Measurements from ENCODE around the gene TMEM221. TPM values are rescaled to one million over a fixed set of nuclear protein-coding genes. Genes with fewer than 3 reads are reported as not detected.
A peak's percentile ranks its signal among the peaks of the same experiment; 100 is the strongest.

The TMEM221 gene
- total RNA-seq, 1 donor from 2014 or later = 3.3 TPM

DNA sequence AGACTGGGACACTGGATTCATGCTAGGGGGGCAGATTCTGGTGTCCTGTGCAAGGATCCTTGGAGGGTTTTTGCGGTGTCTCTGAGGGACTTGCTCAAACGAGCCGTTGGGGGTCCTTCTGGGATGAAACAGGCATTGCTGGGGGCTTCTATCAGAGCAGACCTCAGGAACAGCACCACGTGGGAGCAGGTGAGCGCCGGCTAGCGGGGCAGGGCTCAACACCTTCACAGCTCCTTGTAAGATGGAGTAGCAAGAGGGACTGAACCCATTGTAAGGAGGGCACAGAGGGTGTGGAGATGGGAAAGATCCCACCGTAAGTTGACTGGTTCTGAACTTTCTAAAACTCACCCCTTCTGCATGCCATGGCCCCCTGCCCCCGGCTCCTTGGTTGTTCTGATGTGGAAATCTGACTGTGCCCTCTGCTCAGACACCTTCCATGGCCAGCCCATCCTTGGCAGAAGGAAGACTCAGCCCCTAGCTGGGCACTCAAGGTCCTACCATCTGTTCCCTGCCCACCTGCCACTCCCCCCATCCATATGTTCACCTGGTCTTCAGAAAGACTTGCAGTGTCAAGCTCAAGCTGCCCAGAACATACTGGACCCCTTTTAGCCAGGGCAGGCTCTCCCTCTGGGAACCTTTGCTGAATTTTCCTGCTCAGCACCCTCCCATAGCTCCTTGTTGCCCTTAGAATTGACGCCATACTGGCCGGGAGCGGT, 23.1 kb upstream of the TMEM221 start:
- DNase-seq = no peak

DNA sequence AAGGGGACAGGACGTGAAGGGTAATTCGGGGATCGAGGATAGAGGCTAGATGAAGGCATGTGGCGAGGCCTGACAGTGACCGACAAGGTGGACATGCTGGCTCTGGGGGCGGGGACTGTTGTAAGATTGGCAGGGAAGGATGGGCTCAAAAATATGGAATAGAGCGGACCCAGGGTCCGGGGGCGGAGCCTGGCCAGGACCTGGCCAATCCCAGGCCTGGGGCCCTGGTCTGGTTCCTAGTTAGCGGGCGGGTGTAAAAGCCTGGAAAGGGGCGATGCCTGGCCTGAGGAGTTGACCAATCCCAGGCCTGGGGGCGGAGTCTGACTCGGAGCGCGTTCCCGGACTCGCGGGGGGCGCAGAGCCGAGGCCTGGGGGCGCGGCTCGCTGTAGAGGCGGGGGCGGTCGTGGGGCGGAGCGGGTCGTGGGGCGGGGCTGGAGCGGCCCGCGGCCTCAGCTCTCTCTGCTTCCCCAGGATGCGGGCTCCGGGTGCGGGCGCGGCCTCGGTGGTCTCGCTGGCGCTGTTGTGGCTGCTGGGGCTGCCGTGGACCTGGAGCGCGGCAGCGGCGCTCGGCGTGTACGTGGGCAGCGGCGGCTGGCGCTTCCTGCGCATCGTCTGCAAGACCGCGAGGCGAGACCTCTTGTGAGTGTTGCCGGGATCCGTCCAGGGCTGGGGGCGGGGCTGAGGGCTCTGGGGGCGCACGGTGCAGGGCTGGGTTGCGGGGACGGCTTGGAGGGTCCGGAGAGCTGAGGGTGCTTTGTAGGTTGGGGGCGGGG, 21.8 kb upstream of the TMEM221 start, which contains the start of gene SLC27A1:
TSS of gene SLC27A1 (plus strand) at position 457 of the 774 bp plus-strand sequence. CDS start at position 474, 17 bp downstream.
- DNase-seq = peak; percentile 100

DNA sequence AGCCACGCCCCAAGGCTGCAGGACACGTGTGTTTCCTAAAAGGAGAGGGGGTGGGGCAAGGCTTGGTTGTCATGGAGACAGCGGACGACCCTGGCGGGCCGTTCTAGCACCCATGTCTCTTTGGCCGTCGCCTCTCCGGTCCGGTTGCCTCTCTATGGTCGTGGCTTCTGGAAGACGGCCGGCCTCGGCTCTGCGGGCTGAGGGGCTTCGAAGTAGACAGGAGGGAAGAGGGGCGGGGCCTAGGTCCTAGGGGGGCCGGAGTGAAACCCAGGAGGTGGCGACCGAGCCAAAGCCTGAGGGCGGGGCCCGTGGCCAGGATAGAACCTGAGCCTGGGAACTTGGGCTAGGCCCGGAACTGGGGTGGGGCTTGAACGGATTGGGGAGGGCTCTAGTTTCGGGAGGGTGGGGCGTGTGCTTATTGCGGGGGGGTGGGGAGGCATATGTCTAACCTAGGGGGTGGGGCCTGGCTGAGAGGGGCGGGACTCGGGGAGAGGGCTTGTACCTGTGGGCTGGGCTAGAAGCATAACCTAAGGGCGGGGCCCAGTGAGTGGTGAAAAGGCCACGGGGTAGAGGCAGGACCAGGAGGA, 21.1 kb upstream of the TMEM221 start:
- DNase-seq = peak; percentile 97

DNA sequence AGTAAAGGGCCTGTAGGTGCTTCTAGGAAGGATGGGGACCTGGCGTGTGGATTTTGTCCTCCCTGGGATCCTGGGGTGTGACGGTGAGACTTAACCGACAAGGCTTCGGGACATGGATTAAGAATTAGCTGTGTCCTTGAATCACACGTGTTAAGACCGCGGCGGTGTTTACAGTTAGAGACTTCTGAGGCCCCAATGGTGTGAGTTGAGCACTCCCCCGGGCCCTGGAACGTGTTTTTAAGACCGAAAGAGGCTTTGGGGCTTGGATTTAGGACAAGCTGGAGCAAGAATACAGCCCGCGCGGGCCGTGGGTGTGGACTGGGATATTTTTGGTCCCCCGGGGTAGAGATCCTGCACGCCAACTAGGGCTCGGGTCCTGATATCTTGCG, 20.6 kb upstream of the TMEM221 start:
- no peak for DNase-seq

DNA sequence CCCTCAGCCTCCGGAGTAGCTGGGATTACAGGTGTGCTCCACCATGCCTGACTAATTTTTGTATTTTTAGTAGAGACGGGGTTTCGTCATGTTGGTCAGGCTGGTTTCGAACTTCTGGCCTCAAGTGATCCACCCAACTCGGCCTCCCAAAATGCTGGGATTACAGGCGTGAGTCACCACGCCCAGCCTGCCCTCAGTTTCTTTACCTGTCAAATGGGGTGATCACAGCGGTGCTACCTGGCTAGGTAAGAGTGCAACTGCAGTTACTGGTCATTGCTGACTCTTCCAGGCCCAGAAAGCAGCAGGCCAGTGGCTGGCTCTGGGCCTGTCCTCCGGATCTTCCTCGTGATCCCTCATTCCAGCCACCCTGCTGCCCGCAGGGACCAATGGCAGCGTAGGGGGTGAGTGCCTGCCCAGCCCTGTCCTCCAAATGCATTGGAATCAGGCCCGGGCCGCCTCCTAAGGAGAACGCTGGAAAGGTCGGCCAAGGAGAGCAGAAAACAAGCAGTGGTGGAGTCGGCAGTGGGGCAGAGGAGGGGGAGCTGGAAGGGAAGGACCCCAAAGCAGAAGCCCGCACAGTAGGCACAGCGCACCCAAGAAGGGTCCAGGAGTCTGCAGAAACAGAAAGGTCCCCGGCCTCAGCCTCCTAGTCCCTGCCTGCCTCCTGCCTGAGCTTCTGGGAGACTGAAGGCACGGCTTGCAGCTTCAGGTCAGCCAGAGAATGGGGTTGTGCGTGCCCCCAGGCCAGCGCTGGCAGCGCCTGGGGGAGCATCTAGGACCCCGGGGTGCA, 20.0 kb upstream of the TMEM221 start:
- DNase-seq = no peak

DNA sequence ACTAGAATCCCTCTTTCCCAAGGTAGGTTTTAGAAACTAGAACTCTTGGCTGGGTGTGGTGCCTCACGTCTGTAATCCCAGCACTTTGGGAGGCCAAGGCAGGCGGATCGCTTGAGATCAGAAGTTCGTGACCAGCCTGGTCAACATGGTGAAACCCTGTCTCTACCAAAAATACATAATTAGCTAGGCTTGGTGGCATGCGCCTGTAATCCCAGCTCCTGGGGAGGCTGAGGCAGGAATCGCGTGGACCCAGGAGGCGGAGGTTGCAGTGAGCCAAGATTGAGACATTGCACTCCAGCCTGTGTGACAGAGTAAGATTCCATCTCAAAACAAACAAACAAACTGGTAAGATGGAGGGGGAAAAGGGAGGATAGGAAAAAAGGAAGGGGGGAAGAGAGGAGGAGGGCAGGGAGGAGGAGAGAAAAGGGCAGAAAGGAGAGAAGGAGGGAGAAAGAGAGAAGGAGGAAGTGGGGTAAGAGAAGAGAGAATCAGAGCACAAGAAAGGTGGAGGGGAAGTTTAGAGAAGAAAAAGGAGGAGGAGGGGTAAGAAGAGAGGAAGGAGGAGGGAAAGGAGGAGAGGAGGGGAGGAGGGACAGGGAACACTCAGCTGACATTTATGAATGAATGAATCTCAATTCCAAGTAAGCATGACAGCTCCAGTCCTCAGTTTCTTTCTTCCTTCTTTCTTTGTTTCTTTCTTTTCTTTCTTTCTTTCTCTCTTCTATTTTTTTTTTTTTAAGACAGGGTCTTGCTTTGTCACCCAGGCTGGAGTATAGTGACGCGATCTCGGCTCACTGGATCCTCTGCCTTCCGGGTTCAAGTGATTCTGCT, 19.2 kb upstream of the TMEM221 start:
- DNase-seq = no peak

DNA sequence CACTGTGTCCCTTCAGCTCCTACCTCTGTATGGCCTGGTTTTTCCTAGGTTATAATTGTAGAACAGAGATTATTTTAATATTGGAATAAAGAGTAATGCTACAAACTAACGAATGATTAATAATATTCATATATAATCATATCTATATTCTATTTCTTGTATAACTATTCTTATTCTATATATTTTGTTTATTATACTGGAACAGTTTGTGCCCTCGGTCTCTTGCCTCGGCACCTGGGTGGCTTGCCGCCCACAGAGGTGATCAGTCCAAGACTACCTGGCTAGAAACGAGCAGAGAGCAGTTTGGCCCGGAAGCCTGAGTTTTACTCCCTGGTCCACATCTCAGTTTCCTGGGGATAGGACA, 18.0 kb upstream of the TMEM221 start:
- DNase-seq = no peak

DNA sequence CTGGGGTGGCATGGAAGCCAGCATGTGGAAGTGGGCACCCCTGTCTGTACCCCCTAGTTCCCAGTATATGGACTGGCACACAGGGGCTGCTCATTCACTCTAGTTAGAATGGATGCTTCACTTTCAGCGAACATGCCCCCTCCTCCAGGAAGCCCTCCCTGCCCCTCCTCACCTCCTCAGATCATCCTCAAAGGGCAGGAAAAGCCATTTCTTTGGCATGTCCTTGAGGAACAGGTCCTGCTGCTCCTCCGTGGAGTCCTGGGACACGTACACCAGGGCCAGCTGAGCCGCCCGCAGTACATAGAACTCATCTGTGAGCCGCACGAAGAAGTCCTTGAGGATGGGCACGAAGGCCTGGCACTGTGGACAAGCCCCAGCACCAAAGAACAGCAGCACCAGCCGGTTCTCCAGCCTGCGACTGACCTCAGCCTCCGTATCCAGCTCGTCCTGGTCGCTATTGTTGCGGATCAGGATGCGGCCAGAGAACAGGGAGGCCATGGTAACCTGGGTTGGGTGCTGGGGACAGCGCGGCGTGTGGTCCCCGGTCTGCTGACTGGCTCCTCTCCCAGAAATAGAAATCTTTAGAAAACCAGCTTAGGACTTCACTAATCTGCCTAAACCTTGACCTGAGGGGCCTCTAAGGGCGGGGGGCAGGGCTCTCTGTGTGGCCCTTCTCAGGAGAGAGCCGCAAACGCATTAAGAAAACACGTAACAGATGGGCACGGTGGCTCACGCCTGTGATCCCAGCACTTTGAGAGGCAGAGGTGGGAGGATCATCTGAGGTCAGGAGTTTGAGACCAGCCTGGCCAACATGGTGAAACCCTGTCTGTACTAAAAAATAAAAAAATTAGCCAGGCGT, 12.1 kb upstream of the TMEM221 start, which contains the start of gene NXNL1:
TSS of gene NXNL1 (minus strand) at position 555 of the 859 bp plus-strand sequence. CDS start at position 498, 57 bp downstream.
- DNase-seq = no peak

DNA sequence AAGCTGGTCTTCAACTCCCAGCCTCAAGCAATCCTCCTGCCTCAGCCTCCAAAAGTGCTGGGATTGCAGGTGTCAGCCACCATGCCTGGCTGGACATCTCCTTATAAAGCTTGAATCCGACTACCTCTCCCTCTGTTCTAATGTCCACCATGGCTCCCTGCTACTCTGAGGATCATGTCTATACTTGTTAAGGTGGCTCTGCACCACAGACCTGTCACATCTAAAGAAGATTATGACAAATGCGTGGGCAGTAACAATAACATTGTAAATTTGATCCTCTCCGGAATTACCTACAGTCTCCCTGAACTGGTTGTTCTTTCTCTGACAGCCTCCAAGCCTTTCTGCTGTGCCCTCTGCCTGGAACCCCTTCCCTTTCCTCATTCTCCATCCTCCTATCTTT, 10.5 kb upstream of the TMEM221 start:
- DNase-seq = no peak

DNA sequence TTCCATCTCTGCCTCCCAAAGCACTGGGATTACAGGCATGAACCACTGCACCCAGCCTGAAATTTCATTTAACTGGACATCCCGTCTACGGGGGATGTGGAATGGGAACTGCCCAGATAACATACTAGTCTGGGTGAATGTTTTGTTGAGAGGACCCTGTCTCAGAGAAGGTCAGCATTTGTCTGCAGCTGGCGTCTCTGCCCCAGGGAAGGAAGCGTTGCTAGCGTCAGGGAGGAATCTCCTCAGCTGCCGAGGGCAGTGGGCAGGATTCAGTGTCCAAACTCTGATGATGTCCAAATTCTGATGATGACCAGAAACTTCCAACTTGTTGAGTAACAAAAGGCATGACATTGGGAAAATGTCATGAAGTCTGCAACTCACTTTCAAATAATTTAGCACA, 9.1 kb upstream of the TMEM221 start:
- no peak for DNase-seq

DNA sequence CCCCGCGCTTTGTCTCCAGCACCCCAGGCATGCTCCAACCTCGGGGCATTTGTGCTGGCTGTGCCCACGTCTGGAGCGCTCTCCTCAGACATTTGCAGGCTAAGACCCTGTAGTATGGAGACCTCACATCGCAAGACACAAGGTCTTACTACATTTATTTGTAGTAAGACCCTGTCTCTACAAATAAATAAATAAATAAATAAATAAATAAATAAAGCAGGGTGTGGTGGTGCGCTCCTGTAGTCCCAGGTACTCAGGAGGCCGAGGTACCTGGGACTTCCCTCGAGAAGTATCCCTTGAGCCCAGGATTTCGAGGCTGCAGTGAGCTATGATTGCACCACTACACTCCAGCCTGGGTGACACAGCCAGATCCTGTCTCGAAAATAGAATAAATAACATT, 7.7 kb upstream of the TMEM221 start:
- no peak for DNase-seq

DNA sequence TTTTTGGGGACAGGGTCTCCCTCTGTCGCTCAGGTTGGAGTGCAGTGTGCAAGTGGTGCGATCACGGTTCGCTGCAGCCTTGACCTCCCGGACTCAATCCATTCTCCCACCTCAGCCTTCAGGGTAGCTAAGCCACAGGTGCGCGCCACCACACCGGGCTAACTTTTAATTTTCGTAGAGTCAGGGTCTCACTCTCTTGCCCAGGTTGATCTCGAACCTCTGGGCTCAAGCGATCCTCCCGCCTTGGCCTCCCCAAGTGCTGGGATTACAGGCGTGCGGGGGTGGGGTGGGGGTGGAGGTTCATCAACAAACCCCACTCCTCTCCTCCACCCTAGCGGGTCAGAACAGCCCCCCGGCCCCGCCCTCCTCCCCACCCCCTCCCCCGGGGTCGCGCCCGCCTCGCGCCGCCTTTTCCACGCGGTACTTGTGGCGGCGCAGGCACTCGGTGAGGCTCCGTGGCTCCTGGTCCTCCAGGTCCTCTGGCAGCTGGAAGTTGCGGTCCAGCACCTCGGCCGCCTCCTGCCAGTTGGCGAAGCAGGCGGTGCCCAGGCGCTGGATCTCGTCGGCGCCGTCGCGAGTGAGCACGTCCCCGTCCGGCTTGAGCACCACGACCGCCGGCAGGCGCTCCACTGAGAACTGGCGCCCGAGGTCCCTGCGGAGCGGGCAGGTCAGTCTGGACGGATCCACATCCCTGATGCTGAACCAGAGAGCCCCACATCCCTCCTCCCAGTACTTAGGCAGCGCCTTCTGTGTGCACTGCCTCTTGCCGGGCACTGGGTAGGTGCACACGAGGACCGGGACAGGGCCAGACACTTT, 7.0 kb upstream of the TMEM221 start:
- no peak for DNase-seq

DNA sequence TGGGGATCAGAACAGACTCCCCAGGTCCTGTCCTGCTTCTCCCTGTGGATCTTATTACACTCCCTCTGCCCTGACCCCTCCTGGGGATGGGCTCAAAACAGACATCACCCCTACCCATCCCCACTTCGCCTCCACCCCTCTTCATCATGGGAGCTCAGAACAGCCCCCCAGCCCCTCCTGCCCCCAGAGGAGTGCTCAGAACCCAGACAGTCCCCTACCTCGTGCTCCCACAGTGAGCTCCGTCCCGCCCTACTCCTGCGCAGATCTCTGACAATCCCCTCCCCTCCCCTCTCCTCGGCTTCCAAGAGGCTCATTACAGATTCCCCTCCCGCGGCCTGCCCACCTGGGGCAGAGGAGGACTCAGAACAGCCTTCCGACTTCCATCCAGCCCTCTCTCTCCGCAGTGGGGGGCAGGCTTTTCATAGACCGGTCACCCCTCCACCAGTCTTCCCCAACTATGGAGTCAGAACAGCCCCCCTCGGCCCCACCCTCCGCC, 6.2 kb upstream of the TMEM221 start:
- DNase-seq = no peak

DNA sequence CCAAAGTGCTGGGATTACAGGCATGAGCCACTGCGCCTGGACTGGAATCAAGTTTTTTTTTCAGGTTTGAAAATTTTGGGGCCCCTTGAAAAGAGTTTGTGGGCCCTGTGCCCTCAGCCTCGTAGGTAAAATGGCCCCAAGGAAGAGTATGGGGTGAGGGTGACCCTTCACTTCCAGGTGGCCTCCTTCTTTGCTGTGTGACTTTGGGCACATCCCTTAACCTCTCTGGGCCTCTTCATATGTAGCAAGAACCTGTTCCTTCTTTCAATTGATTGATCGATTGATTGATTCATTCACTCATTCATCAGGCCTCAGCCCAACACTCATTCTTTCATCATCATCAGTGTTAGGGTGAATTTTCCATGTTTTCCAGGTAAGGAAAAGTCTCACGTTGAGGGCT, 3.4 kb upstream of the TMEM221 start:
- DNase-seq = no peak

DNA sequence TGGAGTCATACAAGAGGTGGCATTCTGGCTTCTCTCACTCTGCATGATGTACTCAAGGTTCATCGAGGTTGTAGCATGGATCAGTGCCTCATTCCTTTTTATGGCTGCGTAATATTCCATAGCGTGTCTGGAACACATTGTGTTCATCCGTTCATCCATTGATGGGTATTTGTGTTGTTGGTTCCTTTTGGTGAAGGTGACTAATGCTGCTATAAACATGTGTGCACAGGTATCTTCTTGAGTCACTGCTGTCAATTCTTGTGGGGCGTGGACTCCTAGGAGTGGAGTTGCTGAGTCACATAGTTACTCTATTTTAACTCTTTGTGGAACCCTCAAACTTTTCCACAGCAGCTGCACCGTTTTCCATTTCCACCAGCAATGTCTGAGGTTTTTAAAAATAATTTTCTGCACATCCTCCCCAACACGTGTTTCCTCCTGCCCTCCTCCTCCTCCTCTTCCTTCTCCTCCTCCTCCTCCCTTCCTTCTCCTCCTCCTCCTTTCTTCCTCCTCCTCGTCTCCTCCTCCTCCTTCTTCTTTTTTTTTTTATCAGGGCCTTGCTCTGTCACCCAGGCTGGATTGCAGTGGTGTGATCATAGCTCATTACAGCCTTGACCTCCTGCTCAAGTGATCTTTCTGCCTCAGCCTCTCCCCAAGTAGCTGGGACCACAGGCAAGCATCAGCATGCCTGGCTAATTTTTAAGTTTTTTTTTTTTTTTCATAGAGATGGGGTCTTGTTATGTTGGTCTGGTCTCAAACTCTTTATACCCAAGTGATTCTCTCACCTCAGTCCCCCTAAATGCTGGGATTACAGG, 2.0 kb upstream of the TMEM221 start:
- no peak for DNase-seq

DNA sequence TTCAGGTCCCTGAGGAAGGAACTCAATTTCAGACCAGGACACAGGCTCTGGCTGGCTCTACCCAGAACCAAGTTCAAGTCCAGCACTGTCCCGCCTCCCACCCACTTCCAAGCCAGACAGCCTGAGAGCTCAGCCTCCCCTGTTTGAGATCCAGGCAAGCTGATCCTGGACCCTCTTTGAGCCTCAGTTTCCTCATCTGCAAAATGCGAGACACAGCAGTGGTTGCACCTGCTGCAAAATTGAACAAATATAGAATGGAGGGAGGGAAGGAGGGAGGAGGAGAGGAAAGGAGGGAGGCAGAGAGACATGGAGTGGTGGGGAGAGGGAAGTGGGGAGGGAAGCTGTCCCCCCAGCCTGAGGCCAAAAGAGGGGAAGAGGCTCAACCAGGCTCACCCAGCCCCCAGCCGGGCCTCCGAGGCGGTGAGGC, 751 bp downstream of the TMEM221 start:
- peak; percentile 40 for DNase-seq

DNA sequence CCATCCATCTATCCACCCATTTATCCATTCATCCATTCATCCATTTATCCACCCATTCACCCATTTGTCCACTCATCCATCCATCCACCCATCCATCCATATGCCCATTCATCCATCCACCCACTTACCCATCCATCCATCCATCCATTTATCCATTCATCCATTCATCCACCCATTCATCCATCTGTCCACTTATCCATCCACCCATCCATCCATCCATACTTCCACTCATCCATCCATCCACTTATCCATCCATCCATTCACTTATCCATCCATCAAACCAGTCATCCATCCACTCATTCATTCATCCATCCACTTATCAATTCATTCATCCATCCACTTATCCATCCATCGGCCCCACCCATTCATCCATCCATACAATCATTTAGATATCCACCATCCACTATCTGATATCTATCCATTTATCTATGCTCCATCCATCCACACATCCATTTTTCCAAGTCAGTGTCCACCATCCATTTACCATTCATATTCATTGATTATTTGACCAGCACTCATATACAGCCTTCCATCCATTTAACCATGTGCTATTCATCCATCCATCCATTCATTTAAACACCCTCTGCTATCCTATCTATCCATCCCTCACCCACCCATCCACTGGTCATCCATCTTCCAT, 2.8 kb downstream of the TMEM221 start:
- DNase-seq = no peak
